Measurements from ENCODE around the gene GRWD1.

Gene GRWD1

DNA sequence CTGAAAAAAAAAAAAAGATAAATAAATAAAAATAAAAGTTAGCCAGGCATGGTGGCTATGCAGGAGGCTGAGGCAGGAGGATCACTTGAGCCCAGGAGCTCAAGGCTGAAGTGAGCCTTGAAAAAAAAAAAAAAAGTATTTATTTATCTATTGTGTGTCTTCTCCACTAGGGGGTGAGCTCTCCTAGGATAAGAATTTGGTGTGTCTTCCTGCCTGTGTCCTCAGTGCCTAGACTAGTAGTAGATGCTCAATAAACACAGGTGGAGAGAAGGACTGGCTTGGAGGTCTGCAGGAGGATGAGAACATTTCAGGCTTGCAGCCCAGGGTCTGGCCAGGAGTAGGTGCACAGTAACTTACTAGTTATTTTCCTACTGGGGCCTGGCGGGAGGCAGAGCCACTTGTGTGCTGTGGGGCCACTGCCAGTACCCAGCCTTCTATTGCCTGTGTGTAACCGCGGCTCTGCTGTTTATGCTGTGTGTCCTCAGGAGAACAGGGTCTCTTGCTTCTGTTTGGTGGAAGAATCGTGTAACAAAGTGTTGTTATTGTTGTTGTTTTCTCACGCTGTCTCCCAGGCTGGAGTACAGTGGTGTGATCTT, 60.5 kb downstream of the GRWD1 start (continued):
- TF ChIP-seq, protein P1, sequence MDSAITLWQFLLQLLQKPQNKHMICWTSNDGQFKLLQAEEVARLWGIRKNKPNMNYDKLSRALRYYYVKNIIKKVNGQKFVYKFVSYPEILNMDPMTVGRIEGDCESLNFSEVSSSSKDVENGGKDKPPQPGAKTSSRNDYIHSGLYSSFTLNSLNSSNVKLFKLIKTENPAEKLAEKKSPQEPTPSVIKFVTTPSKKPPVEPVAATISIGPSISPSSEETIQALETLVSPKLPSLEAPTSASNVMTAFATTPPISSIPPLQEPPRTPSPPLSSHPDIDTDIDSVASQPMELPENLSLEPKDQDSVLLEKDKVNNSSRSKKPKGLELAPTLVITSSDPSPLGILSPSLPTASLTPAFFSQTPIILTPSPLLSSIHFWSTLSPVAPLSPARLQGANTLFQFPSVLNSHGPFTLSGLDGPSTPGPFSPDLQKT (IDR thresholded peaks at IDR 0.05; ENCODE audit: borderline replicate concordance, low read depth, low read length): no peak
- TF ChIP-seq ZNF521 (tag by site-specific recombination; IDR thresholded peaks at IDR 0.05) (no peak), ZNF366 (tag by site-specific recombination; conservative IDR thresholded peaks at IDR 0.05) (0 out of 2 replicates have a peak, but pooled peaks have one; percentile 24), ZNF211 (tag by site-specific recombination; IDR thresholded peaks at IDR 0.05; ENCODE audit: low read depth) (no peak)
- TF ChIP-seq, protein P2, sequence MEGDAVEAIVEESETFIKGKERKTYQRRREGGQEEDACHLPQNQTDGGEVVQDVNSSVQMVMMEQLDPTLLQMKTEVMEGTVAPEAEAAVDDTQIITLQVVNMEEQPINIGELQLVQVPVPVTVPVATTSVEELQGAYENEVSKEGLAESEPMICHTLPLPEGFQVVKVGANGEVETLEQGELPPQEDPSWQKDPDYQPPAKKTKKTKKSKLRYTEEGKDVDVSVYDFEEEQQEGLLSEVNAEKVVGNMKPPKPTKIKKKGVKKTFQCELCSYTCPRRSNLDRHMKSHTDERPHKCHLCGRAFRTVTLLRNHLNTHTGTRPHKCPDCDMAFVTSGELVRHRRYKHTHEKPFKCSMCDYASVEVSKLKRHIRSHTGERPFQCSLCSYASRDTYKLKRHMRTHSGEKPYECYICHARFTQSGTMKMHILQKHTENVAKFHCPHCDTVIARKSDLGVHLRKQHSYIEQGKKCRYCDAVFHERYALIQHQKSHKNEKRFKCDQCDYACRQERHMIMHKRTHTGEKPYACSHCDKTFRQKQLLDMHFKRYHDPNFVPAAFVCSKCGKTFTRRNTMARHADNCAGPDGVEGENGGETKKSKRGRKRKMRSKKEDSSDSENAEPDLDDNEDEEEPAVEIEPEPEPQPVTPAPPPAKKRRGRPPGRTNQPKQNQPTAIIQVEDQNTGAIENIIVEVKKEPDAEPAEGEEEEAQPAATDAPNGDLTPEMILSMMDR (tag by site-specific recombination; IDR thresholded peaks at IDR 0.05): peak; percentile 49

Data from HEK293 (cell line).